Lung (tissue), 12 donors: Measurements from ENCODE around the gene FDXACB1. TPM values are rescaled to one million over a fixed set of nuclear protein-coding genes. Genes with fewer than 3 reads are reported as not detected.
A peak's percentile ranks its signal among the peaks of the same experiment; 100 is the strongest.

Experiments
- ATAC-seq: fragments of 200-7000 bp; cut with Tn5 transposase; one replicate; pipeline ENCODE4 v1.9.1; 2020; ENCODE audit warnings: moderate number of reproducible peaks; ENCODE audit not compliant: insufficient read depth, low FRiP score
- DNase-seq, 3 donors: peaks; one replicate each; pipeline ENCODE4 v3.0.0-alpha.2; 2013 to 2017
- H3K27ac ChIP-seq, 2 donors: one replicate each; pipeline ENCODE4 v1.5.1; 2013; ENCODE audit warnings: mild to moderate bottlenecking in 2 of 2, moderate library complexity in 2 of 2, control low read depth in 1 of 2, inconsistent platforms in 1 of 2, low read depth in 1 of 2, low read length in 1 of 2
- H3K27me3 ChIP-seq, 3 donors: one replicate each; pipeline ENCODE4 v1.5.1; 2013; ENCODE audit warnings: low read length in 2 of 3; ENCODE audit not compliant: control insufficient read depth in 3 of 3, insufficient read depth in 3 of 3
- H3K36me3 ChIP-seq, 4 donors: one replicate each; pipeline ENCODE4 v1.5.1; 2013; ENCODE audit warnings: low read length in 4 of 4, mild to moderate bottlenecking in 1 of 4, moderate library complexity in 1 of 4; ENCODE audit not compliant: control insufficient read depth in 4 of 4, insufficient read depth in 4 of 4
- H3K4me1 ChIP-seq, 5 donors: one replicate each; pipeline ENCODE4 v1.5.1; 2013; ENCODE audit warnings: low read length in 5 of 5, mild to moderate bottlenecking in 2 of 5, moderate library complexity in 1 of 5; ENCODE audit not compliant: control insufficient read depth in 5 of 5, insufficient read depth in 5 of 5
- H3K4me3 ChIP-seq: one replicate; pipeline ENCODE4 v1.5.1; 2013; ENCODE audit warnings: mild to moderate bottlenecking, control low read depth, moderate library complexity
- H3K9ac ChIP-seq, 2 donors: one replicate each; pipeline ENCODE4 v1.5.1; 2013; ENCODE audit warnings: low read length in 2 of 2, control low read depth in 1 of 2; ENCODE audit not compliant: insufficient read depth in 1 of 2
- H3K9me3 ChIP-seq, 4 donors: one replicate each; pipeline ENCODE4 v1.5.1; 2013; ENCODE audit warnings: low read length in 3 of 4, mild to moderate bottlenecking in 1 of 4, moderate library complexity in 1 of 4; ENCODE audit not compliant: control insufficient read depth in 4 of 4, insufficient read depth in 3 of 4
- WGBS, 2 donors: extraction: QIAGEN DNeasy Blood & Tissue Kit; methylation state at CpG; one replicate each; pipeline ENCODE4 v1.1.7; 2013; 5-methylcytosine and 5-hydroxymethylcytosine counted together
- polyA plus RNA-seq, 2 donors: library from polyadenylated mRNA; stranded (reverse); fragments of 200-250 nt; gene quantifications; one replicate each; pipeline ENCODE4 v1.2.1, GENCODE V29; 2013
- total RNA-seq, 2 donors: library from RNA; depleted of rRNA in 1 of 2; stranded (reverse); fragments of >200 nt in 1 of 2; gene quantifications; one replicate each; pipeline ENCODE4 v1.2.1, GENCODE V29; 2014 to 2021
- TF ChIP-seq, protein P1 (sequence below): IDR thresholded peaks from 2 replicates; pipeline ENCODE4 v1.5.1; 2012; ENCODE audit warnings: mild to moderate bottlenecking; ENCODE audit errors: control extremely low read depth, extremely low read depth
- donor health status: control.
- donor health status: control.
- donor health status: Bipolar disorder and iron deficiency.
- donor health status: healthy.
- donor health status: DM: yes; HTN: yes; CAD: no.

Gene FDXACB1
- total and polyA plus RNA-seq, 4 donors, result 2.2 to 2.7 (median 2.4) TPM

DNA sequence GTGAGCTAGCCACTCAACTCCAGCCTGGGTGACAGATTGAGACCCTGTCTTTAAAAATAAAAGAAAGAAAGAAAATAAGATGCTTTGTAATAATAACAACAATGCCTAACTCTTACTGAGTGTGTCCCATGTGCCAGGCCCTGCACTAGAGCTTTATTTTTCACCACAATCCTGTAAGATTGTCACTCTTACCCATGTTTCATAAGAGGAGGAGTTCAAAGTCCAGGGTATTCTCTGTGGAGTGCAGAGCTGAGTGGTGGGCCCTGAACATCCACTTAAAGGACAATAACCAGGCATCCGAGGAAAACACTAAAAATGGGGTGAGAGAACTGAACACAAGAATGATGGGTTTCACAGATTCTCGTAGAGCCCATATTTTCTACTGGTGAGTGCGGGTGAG, 38.8 kb upstream of the FDXACB1 start:
- 92 to 93% methylated on average over 3 of the region's 3 CpGs for WGBS, 2 donors
- TF ChIP-seq, protein P1, sequence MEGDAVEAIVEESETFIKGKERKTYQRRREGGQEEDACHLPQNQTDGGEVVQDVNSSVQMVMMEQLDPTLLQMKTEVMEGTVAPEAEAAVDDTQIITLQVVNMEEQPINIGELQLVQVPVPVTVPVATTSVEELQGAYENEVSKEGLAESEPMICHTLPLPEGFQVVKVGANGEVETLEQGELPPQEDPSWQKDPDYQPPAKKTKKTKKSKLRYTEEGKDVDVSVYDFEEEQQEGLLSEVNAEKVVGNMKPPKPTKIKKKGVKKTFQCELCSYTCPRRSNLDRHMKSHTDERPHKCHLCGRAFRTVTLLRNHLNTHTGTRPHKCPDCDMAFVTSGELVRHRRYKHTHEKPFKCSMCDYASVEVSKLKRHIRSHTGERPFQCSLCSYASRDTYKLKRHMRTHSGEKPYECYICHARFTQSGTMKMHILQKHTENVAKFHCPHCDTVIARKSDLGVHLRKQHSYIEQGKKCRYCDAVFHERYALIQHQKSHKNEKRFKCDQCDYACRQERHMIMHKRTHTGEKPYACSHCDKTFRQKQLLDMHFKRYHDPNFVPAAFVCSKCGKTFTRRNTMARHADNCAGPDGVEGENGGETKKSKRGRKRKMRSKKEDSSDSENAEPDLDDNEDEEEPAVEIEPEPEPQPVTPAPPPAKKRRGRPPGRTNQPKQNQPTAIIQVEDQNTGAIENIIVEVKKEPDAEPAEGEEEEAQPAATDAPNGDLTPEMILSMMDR, result no peak
- H3K36me3 ChIP-seq, result no peaks in the 10 kb centered on the region
- DNase-seq (no peak), ATAC-seq (no peak)
- H3K27ac ChIP-seq, result no peak overlapping the region
- peaks cover 0 to 25% (median 6%) of the 10 kb centered on the region in 5 donors for H3K4me1 ChIP-seq
- no peak overlapping the region for H3K9ac ChIP-seq
- no peak overlapping the region for H3K4me3 ChIP-seq
- no peaks in the 10 kb centered on the region for H3K27me3 ChIP-seq
- H3K9me3 ChIP-seq, result no peaks in the 10 kb centered on the region

DNA sequence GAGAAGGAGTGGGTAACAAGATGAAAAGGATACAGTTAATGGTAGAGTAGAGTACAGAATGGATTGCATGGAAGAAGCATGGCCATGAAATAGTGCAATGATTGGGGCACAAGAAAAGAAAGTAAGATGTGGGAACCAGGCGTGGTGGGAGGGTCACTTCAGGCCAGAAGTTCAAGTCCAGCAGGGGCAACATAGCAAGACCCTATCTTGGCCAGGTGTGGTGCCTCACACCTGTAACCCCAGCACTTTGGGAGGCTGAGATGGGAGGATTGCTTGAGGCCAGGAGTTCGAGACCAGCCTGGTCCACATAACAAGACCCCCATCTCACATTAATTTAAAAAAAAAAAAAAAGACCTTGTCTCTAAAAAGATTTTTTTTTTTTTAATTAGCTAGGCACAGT, 38.3 kb upstream of the FDXACB1 start:
- Histone ChIP-seq H3K27ac (no peak overlapping the region), H3K36me3 (no peaks in the 10 kb centered on the region), H3K9ac (no peak overlapping the region), H3K4me1 (peaks cover 0 to 20% (median 5%) of the 10 kb centered on the region in 5 donors), H3K4me3 (no peak overlapping the region), H3K9me3 (no peaks in the 10 kb centered on the region), H3K27me3 (no peaks in the 10 kb centered on the region)
- TF ChIP-seq, protein P1, result no peak
- no peak for DNase-seq
- 95% methylated on average over 2 of the region's 2 CpGs for WGBS, 2 donors
- no peak for ATAC-seq

DNA sequence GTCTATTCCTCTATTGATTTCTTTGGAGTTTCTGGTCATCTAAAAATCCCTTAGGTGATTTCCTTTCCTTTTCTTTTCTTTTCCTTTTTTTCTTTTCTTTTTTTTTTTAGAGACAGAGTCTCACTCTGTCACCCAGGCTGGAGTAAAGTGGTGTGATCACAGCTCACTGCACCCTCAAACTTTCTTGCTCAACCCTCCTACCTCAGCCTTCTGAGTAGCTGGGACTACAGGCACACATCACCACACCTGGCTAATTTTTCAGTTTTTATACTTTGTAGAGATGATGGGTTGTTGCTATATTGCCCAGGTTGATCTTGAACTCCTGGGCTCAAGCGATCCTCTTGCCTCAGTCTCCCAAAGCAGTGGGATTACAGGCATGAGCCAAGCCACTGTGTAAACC, 37.8 kb upstream of the FDXACB1 start:
- 94 to 96% methylated on average over 1 of the region's 1 CpG for WGBS, 2 donors
- Histone ChIP-seq H3K36me3 (no peaks in the 10 kb centered on the region), H3K9ac (no peak overlapping the region), H3K4me3 (no peak overlapping the region), H3K27ac (no peak overlapping the region), H3K4me1 (peaks cover 0 to 23% (median 6%) of the 10 kb centered on the region in 5 donors), H3K9me3 (no peaks in the 10 kb centered on the region), H3K27me3 (no peaks in the 10 kb centered on the region)
- no peak for DNase-seq
- TF ChIP-seq, protein P1, result no peak
- no peak for ATAC-seq

DNA sequence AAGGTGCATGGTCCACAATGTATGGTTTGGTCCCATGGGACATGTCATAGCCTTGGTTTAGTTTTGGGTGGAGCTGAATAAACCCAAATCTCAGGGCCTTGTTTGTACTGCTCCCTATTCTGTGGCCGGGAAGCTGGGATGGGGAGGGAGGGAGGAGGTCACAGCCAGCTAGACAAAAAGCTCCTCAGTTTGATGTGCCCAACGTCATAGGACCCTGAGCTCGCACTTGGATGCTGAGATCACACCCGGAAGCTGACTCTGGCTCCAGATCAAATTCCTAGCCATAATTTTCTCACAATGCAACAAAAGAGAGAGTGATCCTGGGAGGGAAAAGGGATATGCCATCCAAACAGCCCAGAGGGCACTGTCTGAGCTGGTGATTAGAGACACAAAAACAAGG, 35.0 kb upstream of the FDXACB1 start:
- no peak overlapping the region for H3K4me3 ChIP-seq
- WGBS, 2 donors, result 48 to 70% methylated on average over 4 of the region's 4 CpGs
- H3K9me3 ChIP-seq, result no peaks in the 10 kb centered on the region
- no peak for ATAC-seq
- H3K36me3 ChIP-seq, result peaks cover 0 to 6% (median 0%) of the 10 kb centered on the region in 4 donors
- H3K27ac ChIP-seq, result peak overlapping the region; percentile 52 to 88
- H3K4me1 ChIP-seq, result peaks cover 0 to 32% (median 11%) of the 10 kb centered on the region in 5 donors
- H3K27me3 ChIP-seq, result no peaks in the 10 kb centered on the region
- DNase-seq, result peak; percentile 80 to 89 (median 87)
- peak overlapping the region in 1 of 2 donors; percentile 71 for H3K9ac ChIP-seq
- TF ChIP-seq, protein P1, result no peak
